Thoracic aorta (tissue), 2 donors: Measurements from ENCODE around the gene OSR1. TPM values are rescaled to one million over a fixed set of nuclear protein-coding genes. Genes with fewer than 3 reads are reported as not detected.
A peak's percentile ranks its signal among the peaks of the same experiment; 100 is the strongest.
"Not testable (repeated sequence)": the region's sequence is repeated elsewhere in the genome, so short reads cannot be mapped to it uniquely, and the experiment has no call there.

Experiments
- ATAC-seq: fragments of 150-250 bp; one replicate; pipeline ENCODE4 v1.8.0; 2017; ENCODE audit warnings: low read depth; ENCODE audit not compliant: insufficient number of reproducible peaks, low FRiP score
- DNase-seq: peaks from one replicate; pipeline ENCODE4 v3.0.0-alpha.2; 2020; ENCODE audit warnings: low spot score
- H3K27ac ChIP-seq, 2 donors: fragments of 200-600 bp; sonication (generic); 1 replicate in 1 of 2; 2 replicates in 1 of 2; pipeline ENCODE4 v1.5.1; 2016; ENCODE audit warnings: mild to moderate bottlenecking in 2 of 2, moderate library complexity in 2 of 2
- H3K27me3 ChIP-seq: fragments of 200-600 bp; sonication (generic); replicated peaks from 2 replicates; pipeline ENCODE4 v1.6.0; 2016; ENCODE audit warnings: mild to moderate bottlenecking; ENCODE audit not compliant: insufficient read depth
- H3K36me3 ChIP-seq: fragments of 200-600 bp; sonication (generic); one replicate; pipeline ENCODE4 v1.5.1; 2016
- H3K4me1 ChIP-seq, 2 donors: fragments of 200-600 bp; sonication (generic); 1 replicate in 1 of 2; 2 replicates in 1 of 2; pipeline versions ENCODE4 v1.5.1 to v1.6.0; 2016; ENCODE audit warnings: low read depth in 2 of 2, mild to moderate bottlenecking in 1 of 2; ENCODE audit not compliant: control insufficient read depth in 1 of 2
- H3K4me3 ChIP-seq: fragments of 200-600 bp; sonication (generic); 2 replicates; pipeline ENCODE4 v1.5.1; 2016; ENCODE audit warnings: mild to moderate bottlenecking
- H3K9me3 ChIP-seq: fragments of 200-600 bp; sonication (generic); 2 replicates; pipeline ENCODE4 v1.5.1; 2016
- total RNA-seq, 2 donors: library from RNA; depleted of rRNA; stranded (reverse); fragments of >200 nt; gene quantifications; one replicate each; pipeline versions ENCODE4 v1.1.0 to v1.2.3, GENCODE V29; 2016
- TF ChIP-seq, protein P1 (sequence below): fragments of 200-600 bp; sonication (generic); IDR thresholded peaks from one replicate; pipeline ENCODE4 v1.5.1; 2019; ENCODE audit warnings: antibody characterized with exemption

Gene OSR1
- total RNA-seq, 2 donors from 2014 or later: 90.7 to 180 TPM

GRCh38 chr2:19312949-19313348 is 45.5 kb downstream of the OSR1 start:
- Histone ChIP-seq H3K4me1 (no peaks in the 10 kb centered on the region), H3K36me3 (no peaks in the 10 kb centered on the region), H3K4me3 (no peak overlapping the region), H3K9me3 (no peaks in the 10 kb centered on the region), H3K27me3 (no peaks in the 10 kb centered on the region), H3K27ac (no peak overlapping the region)
- ATAC-seq (no peak), DNase-seq (no peak)
- TF ChIP-seq, protein P1, sequence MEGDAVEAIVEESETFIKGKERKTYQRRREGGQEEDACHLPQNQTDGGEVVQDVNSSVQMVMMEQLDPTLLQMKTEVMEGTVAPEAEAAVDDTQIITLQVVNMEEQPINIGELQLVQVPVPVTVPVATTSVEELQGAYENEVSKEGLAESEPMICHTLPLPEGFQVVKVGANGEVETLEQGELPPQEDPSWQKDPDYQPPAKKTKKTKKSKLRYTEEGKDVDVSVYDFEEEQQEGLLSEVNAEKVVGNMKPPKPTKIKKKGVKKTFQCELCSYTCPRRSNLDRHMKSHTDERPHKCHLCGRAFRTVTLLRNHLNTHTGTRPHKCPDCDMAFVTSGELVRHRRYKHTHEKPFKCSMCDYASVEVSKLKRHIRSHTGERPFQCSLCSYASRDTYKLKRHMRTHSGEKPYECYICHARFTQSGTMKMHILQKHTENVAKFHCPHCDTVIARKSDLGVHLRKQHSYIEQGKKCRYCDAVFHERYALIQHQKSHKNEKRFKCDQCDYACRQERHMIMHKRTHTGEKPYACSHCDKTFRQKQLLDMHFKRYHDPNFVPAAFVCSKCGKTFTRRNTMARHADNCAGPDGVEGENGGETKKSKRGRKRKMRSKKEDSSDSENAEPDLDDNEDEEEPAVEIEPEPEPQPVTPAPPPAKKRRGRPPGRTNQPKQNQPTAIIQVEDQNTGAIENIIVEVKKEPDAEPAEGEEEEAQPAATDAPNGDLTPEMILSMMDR: peak; percentile 39

- not testable (repeated sequence) for H3K27me3 ChIP-seq, H3K27ac ChIP-seq, ATAC-seq, H3K36me3 ChIP-seq, DNase-seq, H3K4me1 ChIP-seq, H3K4me3 ChIP-seq, H3K9me3 ChIP-seq
Measured at GRCh38 chr2:19306065-19306464, 52.4 kb downstream of the OSR1 start.

DNA sequence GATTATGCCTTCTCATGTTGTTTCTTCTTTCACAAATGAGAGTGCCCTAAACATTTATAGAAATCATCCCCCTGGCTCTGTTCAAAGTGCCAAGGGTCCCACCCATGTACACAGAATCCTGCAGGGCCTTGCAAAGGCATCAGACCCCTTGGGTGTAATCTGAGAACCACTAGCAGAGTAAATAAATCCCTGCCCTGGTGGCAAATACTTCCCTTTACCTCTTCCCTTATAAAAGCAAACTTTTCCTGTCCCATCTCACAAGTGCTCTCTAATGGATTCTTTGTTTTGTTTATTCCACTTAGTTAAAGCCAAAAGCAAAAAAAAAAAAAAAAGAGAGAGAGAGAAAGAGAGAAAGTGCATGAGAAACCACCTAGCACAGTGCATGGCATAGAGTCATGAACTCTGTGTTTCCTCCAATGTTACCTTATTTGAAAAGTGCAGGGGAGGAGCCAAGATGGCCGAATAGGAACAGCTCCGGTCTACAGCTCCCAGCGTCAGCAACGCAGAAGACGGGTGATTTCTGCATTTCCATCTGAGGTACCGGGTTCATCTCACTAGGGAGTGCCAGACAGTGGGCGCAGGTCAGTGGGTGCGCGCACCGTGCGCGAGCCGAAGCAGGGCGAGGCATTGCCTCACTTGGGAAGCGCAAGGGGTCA is 52.9 kb downstream of the OSR1 start:
- H3K36me3 ChIP-seq, H3K27ac ChIP-seq, H3K4me3 ChIP-seq, H3K4me1 ChIP-seq, DNase-seq, ATAC-seq, H3K27me3 ChIP-seq, H3K9me3 ChIP-seq: not testable (repeated sequence)

- DNase-seq: no peak
- TF ChIP-seq, protein P1: no peak
- Histone ChIP-seq H3K4me1 (no peaks in the 10 kb centered on the region), H3K9me3 (no peaks in the 10 kb centered on the region), H3K27ac (no peak overlapping the region), H3K36me3 (no peaks in the 10 kb centered on the region), H3K27me3 (no peaks in the 10 kb centered on the region), H3K4me3 (no peak overlapping the region)
- no peak for ATAC-seq
Measured at GRCh38 chr2:19301706-19302105, 56.7 kb downstream of the OSR1 start.
